ENCODE results near the gene ANKRD62. TPM values are rescaled to one million over a fixed set of nuclear protein-coding genes. Genes with fewer than 3 reads are reported as not detected.
"Not testable (repeated sequence)": the region's sequence is repeated elsewhere in the genome, so short reads cannot be mapped to it uniquely, and the experiment has no call there.

ANKRD62 gene
- total RNA-seq, 2 experiments from 2014 or later: not detected

- H3K36me3 Mint-ChIP-seq (ENCODE audit: low read depth); DNase-seq; H3K27me3 Mint-ChIP-seq; POLR2A ChIA-PET; H3K9me3 Mint-ChIP-seq; CTCF ChIA-PET; H3K27ac Mint-ChIP-seq; H3K4me1 Mint-ChIP-seq; H3K4me3 Mint-ChIP-seq: not testable (repeated sequence)
Measured at GRCh38 chr18:12140866-12141265, 47.2 kb downstream of the ANKRD62 start.

DNA sequence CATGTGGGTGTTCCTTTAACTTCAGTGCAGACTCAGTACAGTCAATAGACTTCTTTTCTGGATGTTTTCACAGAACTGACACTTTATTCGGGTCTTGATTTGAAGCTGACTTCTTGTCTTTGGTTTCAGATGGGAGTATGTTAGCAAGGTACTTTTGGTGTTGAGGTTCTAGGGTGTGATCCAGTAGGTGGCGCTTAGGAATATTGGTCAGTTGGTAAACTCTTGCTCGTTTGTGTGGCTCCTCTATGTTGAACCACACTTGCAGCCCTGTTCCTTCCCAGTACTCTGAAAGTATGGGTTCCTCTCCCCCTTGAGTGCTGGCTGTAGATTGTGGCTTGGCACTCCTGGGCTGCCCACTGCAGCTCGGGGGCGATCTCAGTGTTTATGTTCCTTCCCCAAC, 48.1 kb downstream of the ANKRD62 start:
- CTCF ChIA-PET, POLR2A ChIA-PET, H3K4me3 Mint-ChIP-seq: not testable (repeated sequence)

GRCh38 chr18:12149431-12149830, 55.8 kb downstream of the ANKRD62 start:
- H3K27ac Mint-ChIP-seq; H3K9me3 Mint-ChIP-seq; POLR2A ChIA-PET; H3K4me1 Mint-ChIP-seq; H3K4me3 Mint-ChIP-seq; CTCF ChIA-PET; DNase-seq; H3K36me3 Mint-ChIP-seq (ENCODE audit: low read depth): not testable (repeated sequence)
- H3K27me3 Mint-ChIP-seq: peaks cover 28% of the 10 kb centered on the region

More for the DNA sequence above, 48.1 kb downstream of the ANKRD62 start:
- H3K4me1 Mint-ChIP-seq; H3K27ac Mint-ChIP-seq; H3K9me3 Mint-ChIP-seq; H3K27me3 Mint-ChIP-seq; H3K36me3 Mint-ChIP-seq (ENCODE audit: low read depth); DNase-seq: not testable (repeated sequence)

GRCh38 chr18:12154361-12154760, 60.7 kb downstream of the ANKRD62 start:
- peaks cover 37% of the 10 kb centered on the region for H3K27me3 Mint-ChIP-seq
- H3K36me3 Mint-ChIP-seq (ENCODE audit: low read depth): no peaks in the 10 kb centered on the region
- no peak overlapping the region for H3K27ac Mint-ChIP-seq
- no peaks in the 10 kb centered on the region for H3K9me3 Mint-ChIP-seq
- no peak overlapping the region for H3K4me3 Mint-ChIP-seq
- no peak for DNase-seq
- no peaks in the 10 kb centered on the region for H3K4me1 Mint-ChIP-seq
- POLR2A ChIA-PET: no interaction called here
- CTCF ChIA-PET: no interaction called here

DNA sequence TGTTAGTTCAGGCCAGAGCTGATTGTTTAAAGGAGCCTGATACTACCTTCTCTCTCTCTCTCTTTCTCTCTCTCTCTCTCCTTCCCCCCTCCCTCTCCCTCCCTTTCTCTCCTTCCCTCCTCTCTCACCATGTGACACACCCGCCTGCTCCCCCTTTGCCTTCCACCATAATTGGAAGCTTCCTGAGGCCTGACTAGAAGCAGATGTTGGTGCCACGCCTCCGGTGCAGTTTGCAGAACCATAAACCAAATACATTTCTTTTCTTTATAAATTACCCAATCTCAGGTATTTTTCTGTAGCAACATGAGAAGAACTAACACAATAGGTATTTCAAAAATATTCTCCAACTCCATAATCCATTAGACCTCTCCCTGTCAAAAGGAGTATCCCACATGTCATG, 62.4 kb downstream of the ANKRD62 start:
- CTCF ChIA-PET: no interaction called here
- H3K36me3 Mint-ChIP-seq (ENCODE audit: low read depth): no peaks in the 10 kb centered on the region
- POLR2A ChIA-PET: no interaction called here

GRCh38 chr18:12159446-12159845, 65.8 kb downstream of the ANKRD62 start:
- peaks cover 37% of the 10 kb centered on the region for H3K27me3 Mint-ChIP-seq
- H3K27ac Mint-ChIP-seq: no peak overlapping the region
- H3K9me3 Mint-ChIP-seq: no peaks in the 10 kb centered on the region
- no peak overlapping the region for H3K4me3 Mint-ChIP-seq
- no peak for DNase-seq
- CTCF ChIA-PET: interaction anchor here (0.6 kb wide), 1 partner anchor 183 kb away, joined by 3 read pairs; no protein-coding TSS in a partner anchor
- POLR2A ChIA-PET: no interaction called here
- no peaks in the 10 kb centered on the region for H3K36me3 Mint-ChIP-seq (ENCODE audit: low read depth)
- H3K4me1 Mint-ChIP-seq: no peaks in the 10 kb centered on the region

More for the DNA sequence above, 62.4 kb downstream of the ANKRD62 start:
- Mint-ChIP-seq H3K27ac (no peak overlapping the region), H3K27me3 (peaks cover 44% of the 10 kb centered on the region), H3K4me3 (no peak overlapping the region), H3K4me1 (no peaks in the 10 kb centered on the region), H3K9me3 (no peaks in the 10 kb centered on the region)
- DNase-seq: no peak

DNA sequence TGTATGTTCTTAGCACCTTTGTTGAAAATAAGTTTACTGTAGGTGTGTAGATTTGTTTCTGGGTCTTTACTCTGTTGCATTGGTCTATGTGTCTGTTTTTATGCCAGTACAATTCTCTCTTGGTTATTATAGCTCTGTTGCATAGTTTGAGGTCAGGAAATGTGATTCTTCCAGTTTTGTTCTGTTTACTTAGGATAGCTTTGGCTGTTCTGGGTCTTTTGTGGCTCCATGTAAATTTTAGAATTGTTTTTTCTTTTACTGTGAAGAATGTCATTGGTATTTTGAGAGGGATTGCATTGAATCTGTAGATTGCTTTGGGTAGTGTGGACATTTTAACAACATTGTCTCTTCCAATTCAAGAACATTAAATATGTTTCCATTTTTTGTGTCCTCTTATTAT, 69.1 kb downstream of the ANKRD62 start:
- Mint-ChIP-seq H3K4me1 (no peaks in the 10 kb centered on the region), H3K9me3 (no peaks in the 10 kb centered on the region), H3K36me3 (ENCODE audit: low read depth) (no peaks in the 10 kb centered on the region), H3K27me3 (peaks cover 39% of the 10 kb centered on the region), H3K27ac (no peak overlapping the region), H3K4me3 (no peak overlapping the region)
- ChIA-PET POLR2A (no interaction called here), CTCF (no interaction called here)
- no peak for DNase-seq

- POLR2A ChIA-PET: no interaction called here
- Mint-ChIP-seq H3K4me3 (no peak overlapping the region), H3K27ac (no peak overlapping the region), H3K9me3 (no peaks in the 10 kb centered on the region), H3K4me1 (no peaks in the 10 kb centered on the region), H3K27me3 (peaks cover 43% of the 10 kb centered on the region), H3K36me3 (ENCODE audit: low read depth) (no peaks in the 10 kb centered on the region)
- CTCF ChIA-PET: no interaction called here
- no peak for DNase-seq
Measured at GRCh38 chr18:12165038-12165768, 71.6 kb downstream of the ANKRD62 start.

Other genes starting within 250 kb of the ANKRD62 start
- gene CHMP1B, start 242.4 kb upstream of the ANKRD62 start, total RNA-seq: 10 to 100 TPM; 26.8 to 28.0 TPM
- 10 to 100 TPM; 51.0 to 54.4 TPM for gene MPPE1, start 185.5 kb upstream of the ANKRD62 start, total RNA-seq
- gene IMPA2, start 112.3 kb upstream of the ANKRD62 start, total RNA-seq: 10 to 100 TPM; 12.6 to 15.4 TPM
- gene CIDEA, start 160.5 kb downstream of the ANKRD62 start, total RNA-seq: not detected
- 1 to 10 TPM; 5.7 to 6.5 TPM for gene TUBB6, start 214.4 kb downstream of the ANKRD62 start, total RNA-seq

All from activated CD4-positive, alpha-beta memory T cell treated with anti-CD3 and anti-CD28 coated beads, Interleukin-2, amount 10 ng/mL, durations not matched to agents 7 days and 5 days (primary cell).